Mucosa of stomach (tissue), 1 donor: ENCODE results near the gene CIITA.

Experiments used
- H3K27me3 ChIP-seq: one replicate; pipeline ENCODE4 v1.7.0; 2013; ENCODE audit warnings: mild to moderate bottlenecking, low read length; ENCODE audit not compliant: control insufficient read depth, insufficient read depth
- H3K36me3 ChIP-seq: one replicate; pipeline ENCODE4 v1.7.0; 2013; ENCODE audit warnings: low read length; ENCODE audit not compliant: control insufficient read depth, insufficient read depth
- H3K4me1 ChIP-seq: one replicate; pipeline ENCODE4 v1.7.0; 2013; ENCODE audit warnings: mild to moderate bottlenecking, low read length; ENCODE audit not compliant: control insufficient read depth, insufficient read depth
- H3K4me3 ChIP-seq: one replicate; pipeline ENCODE4 v1.7.0; 2013; ENCODE audit warnings: low read length
- H3K9ac ChIP-seq: one replicate; pipeline ENCODE4 v1.7.0; 2013; ENCODE audit warnings: mild to moderate bottlenecking, low read length, moderate library complexity
- H3K9me3 ChIP-seq: one replicate; pipeline ENCODE4 v1.7.0; 2013; ENCODE audit warnings: mild to moderate bottlenecking, low read length, moderate library complexity; ENCODE audit not compliant: control insufficient read depth
- donor health status: Pancreatic carcinoma.

The CIITA gene

GRCh38 chr16:10892782-10893318 lies 15.8 kb downstream of the CIITA start:
- no peaks in the 10 kb centered on the region for H3K4me1 ChIP-seq

GRCh38 chr16:10895053-10895946 lies 18.3 kb downstream of the CIITA start:
- Histone ChIP-seq H3K9me3 (no peaks in the 10 kb centered on the region), H3K4me3 (no peak overlapping the region), H3K27me3 (no peaks in the 10 kb centered on the region), H3K36me3 (no peaks in the 10 kb centered on the region), H3K4me1 (no peaks in the 10 kb centered on the region), H3K9ac (no peak overlapping the region)

More at GRCh38 chr16:10892782-10893318, 15.8 kb downstream of the CIITA start:
- H3K27me3 ChIP-seq: no peaks in the 10 kb centered on the region
- H3K9me3 ChIP-seq: no peaks in the 10 kb centered on the region
- no peak overlapping the region for H3K9ac ChIP-seq
- no peaks in the 10 kb centered on the region for H3K36me3 ChIP-seq
- no peak overlapping the region for H3K4me3 ChIP-seq

GRCh38 chr16:10896165-10896564 lies 19.2 kb downstream of the CIITA start:
- Histone ChIP-seq H3K36me3 (no peaks in the 10 kb centered on the region), H3K27me3 (no peaks in the 10 kb centered on the region), H3K4me3 (no peak overlapping the region), H3K4me1 (no peaks in the 10 kb centered on the region), H3K9ac (no peak overlapping the region), H3K9me3 (no peaks in the 10 kb centered on the region)

- H3K9ac ChIP-seq: no peak overlapping the region
- H3K27me3 ChIP-seq: no peaks in the 10 kb centered on the region
- no peaks in the 10 kb centered on the region for H3K9me3 ChIP-seq
- no peak overlapping the region for H3K4me3 ChIP-seq
- H3K36me3 ChIP-seq: no peaks in the 10 kb centered on the region
- no peaks in the 10 kb centered on the region for H3K4me1 ChIP-seq
Measured at GRCh38 chr16:10896723-10897122, 19.7 kb downstream of the CIITA start.

GRCh38 chr16:10897134-10897533 lies 20.1 kb downstream of the CIITA start:
- Histone ChIP-seq H3K27me3 (no peaks in the 10 kb centered on the region), H3K9ac (no peak overlapping the region), H3K36me3 (no peaks in the 10 kb centered on the region)

GRCh38 chr16:10902999-10903398 lies 26.0 kb downstream of the CIITA start:
- H3K9ac ChIP-seq: no peak overlapping the region
- no peaks in the 10 kb centered on the region for H3K4me1 ChIP-seq
- no peaks in the 10 kb centered on the region for H3K27me3 ChIP-seq
- H3K4me3 ChIP-seq: no peak overlapping the region
- H3K9me3 ChIP-seq: no peaks in the 10 kb centered on the region
- H3K36me3 ChIP-seq: peaks cover 5% of the 10 kb centered on the region

More at GRCh38 chr16:10897134-10897533, 20.1 kb downstream of the CIITA start:
- Histone ChIP-seq H3K4me3 (no peak overlapping the region), H3K9me3 (no peaks in the 10 kb centered on the region), H3K4me1 (no peaks in the 10 kb centered on the region)

GRCh38 chr16:10906482-10906881 lies 29.5 kb downstream of the CIITA start:
- no peaks in the 10 kb centered on the region for H3K9me3 ChIP-seq
- H3K36me3 ChIP-seq: peaks cover 5% of the 10 kb centered on the region
- no peaks in the 10 kb centered on the region for H3K27me3 ChIP-seq
- H3K4me1 ChIP-seq: no peaks in the 10 kb centered on the region
- H3K9ac ChIP-seq: no peak overlapping the region
- H3K4me3 ChIP-seq: no peak overlapping the region

GRCh38 chr16:10906914-10907756 lies 30.1 kb downstream of the CIITA start:
- no peaks in the 10 kb centered on the region for H3K4me1 ChIP-seq
- no peak overlapping the region for H3K4me3 ChIP-seq
- H3K9me3 ChIP-seq: no peaks in the 10 kb centered on the region
- no peaks in the 10 kb centered on the region for H3K27me3 ChIP-seq
- H3K9ac ChIP-seq: no peak overlapping the region
- H3K36me3 ChIP-seq: peaks cover 5% of the 10 kb centered on the region

- Histone ChIP-seq H3K9ac (no peak overlapping the region), H3K4me3 (no peak overlapping the region), H3K36me3 (peaks cover under 1% of the 10 kb centered on the region)
Measured at GRCh38 chr16:10907757-10908045, 30.7 kb downstream of the CIITA start.

GRCh38 chr16:10911267-10911666 lies 34.3 kb downstream of the CIITA start:
- Histone ChIP-seq H3K27me3 (no peaks in the 10 kb centered on the region), H3K4me3 (no peak overlapping the region), H3K9me3 (no peaks in the 10 kb centered on the region), H3K4me1 (no peaks in the 10 kb centered on the region), H3K36me3 (no peaks in the 10 kb centered on the region), H3K9ac (no peak overlapping the region)

More at GRCh38 chr16:10907757-10908045, 30.7 kb downstream of the CIITA start:
- Histone ChIP-seq H3K4me1 (no peaks in the 10 kb centered on the region), H3K27me3 (no peaks in the 10 kb centered on the region), H3K9me3 (no peaks in the 10 kb centered on the region)

- H3K9ac ChIP-seq: no peak overlapping the region
- no peaks in the 10 kb centered on the region for H3K27me3 ChIP-seq
- no peaks in the 10 kb centered on the region for H3K36me3 ChIP-seq
- H3K4me1 ChIP-seq: no peaks in the 10 kb centered on the region
- H3K9me3 ChIP-seq: no peaks in the 10 kb centered on the region
- H3K4me3 ChIP-seq: no peak overlapping the region
Measured at GRCh38 chr16:10916534-10916933, 39.5 kb downstream of the CIITA start.
